NCI-H510A treated with DMSO at 0.1 percent for 48 hours (cell line): ENCODE data around the gene THBS3.
"Not testable (repeated sequence)": the region's sequence is repeated elsewhere in the genome, so short reads cannot be mapped to it uniquely, and the experiment has no call there.

Source experiments
- DNase-seq: peaks from one replicate; lab custom pipeline; 2025; lab: John Stamatoyannopoulos, UW

Gene THBS3

GRCh38 chr1:155207806-155208540 lies at the start of gene THBS3:
Gene THBS3, minus strand, starts transcription at chr1:155207897. Its CDS starts 21 bp downstream, at chr1:155207876.
- peak; percentile 58 for DNase-seq

- no peak for DNase-seq
Observed at GRCh38 chr1:155256058-155256852, 48.6 kb upstream of the THBS3 start.

GRCh38 chr1:155255243-155256007 lies 47.7 kb upstream of the THBS3 start, which contains the start of gene ENTREP3:
Gene ENTREP3, minus strand, starts transcription at chr1:155255483. Its CDS starts 606 bp downstream, at chr1:155254877.
- DNase-seq: peak; percentile 62

- DNase-seq: no peak
Observed at GRCh38 chr1:155254714-155255242, 47.1 kb upstream of the THBS3 start.

- no peak for DNase-seq
Observed at GRCh38 chr1:155254228-155254713, 46.6 kb upstream of the THBS3 start.

GRCh38 chr1:155253797-155254196 lies 46.1 kb upstream of the THBS3 start:
- no peak for DNase-seq

- no peak for DNase-seq
Observed at GRCh38 chr1:155253208-155253607, 45.5 kb upstream of the THBS3 start.

GRCh38 chr1:155251566-155251965 lies 43.9 kb upstream of the THBS3 start:
- DNase-seq: no peak

GRCh38 chr1:155250633-155251449 lies 43.1 kb upstream of the THBS3 start:
- DNase-seq: peak; percentile 92

- DNase-seq: no peak
Observed at GRCh38 chr1:155250246-155250632, 42.5 kb upstream of the THBS3 start.

GRCh38 chr1:155247667-155248553 lies 40.2 kb upstream of the THBS3 start:
- DNase-seq: no peak

GRCh38 chr1:155246796-155247195 lies 39.1 kb upstream of the THBS3 start:
- not testable (repeated sequence) for DNase-seq

- DNase-seq: no peak
Observed at GRCh38 chr1:155245163-155245524, 37.4 kb upstream of the THBS3 start.

- DNase-seq: peak; percentile 98
Observed at GRCh38 chr1:155244368-155245162, 36.9 kb upstream of the THBS3 start.

GRCh38 chr1:155242805-155243358 lies 35.2 kb upstream of the THBS3 start:
- no peak for DNase-seq

GRCh38 chr1:155241841-155242264 lies 34.2 kb upstream of the THBS3 start:
- DNase-seq: no peak

- peak; percentile 82 for DNase-seq
Observed at GRCh38 chr1:155241069-155241679, 33.5 kb upstream of the THBS3 start.

GRCh38 chr1:155236451-155236850 lies 28.8 kb upstream of the THBS3 start:
- DNase-seq: no peak
